ENCODE measurements around the gene INTS2. TPM values are rescaled to one million over a fixed set of nuclear protein-coding genes. Genes with fewer than 3 reads are reported as not detected.

INTS2 gene
- total and polyA plus RNA-seq, 10 donors, result 2.1 to 20.0 (median 15.3) TPM

GRCh38 chr17:61848247-61848646 is 79.5 kb downstream of the INTS2 start:
- H3K36me3 ChIP-seq, result peaks cover 0 to 9% (median 0%) of the 10 kb centered on the region in 6 donors
- intact Hi-C loops (cut with DNase I; ENCODE audit: low total_unique reads), result no loop called here
- no peaks in the 10 kb centered on the region for H3K27me3 ChIP-seq (replicated peaks in 1 of 7)
- H3K4me1 ChIP-seq, result no peaks in the 10 kb centered on the region
- TF ChIP-seq POLR2AphosphoS5 (IDR thresholded peaks at IDR 0.05) (no peak), POLR2A (IDR thresholded peaks at IDR 0.05) (no peak), CTCF (IDR thresholded peaks at IDR 0.05 in 8 of 11, conservative IDR thresholded peaks at IDR 0.05 in 3 of 11) (no peak)
- H3K9me3 ChIP-seq, result no peaks in the 10 kb centered on the region
- no peak overlapping the region for H3K27ac ChIP-seq
- H3K4me3 ChIP-seq, result no peak overlapping the region
- WGBS, 5 donors, result 92 to 100% (median 97%) methylated on average over 2 of the region's 2 CpGs
- DNase-seq, result no peak

GRCh38 chr17:61847659-61848058 is 80.1 kb downstream of the INTS2 start:
- no peaks in the 10 kb centered on the region for H3K27me3 ChIP-seq (replicated peaks in 1 of 7)
- no peak overlapping the region for H3K4me3 ChIP-seq
- no peaks in the 10 kb centered on the region for H3K4me1 ChIP-seq
- TF ChIP-seq POLR2AphosphoS5 (IDR thresholded peaks at IDR 0.05), result no peak
- no peaks in the 10 kb centered on the region for H3K9me3 ChIP-seq
- H3K36me3 ChIP-seq, result peaks cover 0 to 9% (median 0%) of the 10 kb centered on the region in 6 donors
- no peak overlapping the region for H3K27ac ChIP-seq
- intact Hi-C loops (cut with DNase I; ENCODE audit: low total_unique reads), result no loop called here
- DNase-seq, result no peak
- WGBS, 5 donors, result 94 to 99% (median 96%) methylated on average over 3 of the region's 3 CpGs

- no peak for DNase-seq
- Histone ChIP-seq H3K27ac (no peak overlapping the region), H3K4me3 (no peak overlapping the region), H3K27me3 (replicated peaks in 1 of 7) (no peaks in the 10 kb centered on the region), H3K36me3 (peaks cover 0 to 9% (median 0%) of the 10 kb centered on the region in 6 donors), H3K9me3 (no peaks in the 10 kb centered on the region), H3K4me1 (no peaks in the 10 kb centered on the region)
- TF ChIP-seq POLR2AphosphoS5 (IDR thresholded peaks at IDR 0.05) (no peak), CTCF (IDR thresholded peaks at IDR 0.05 in 8 of 11, conservative IDR thresholded peaks at IDR 0.05 in 3 of 11) (no peak), POLR2A (IDR thresholded peaks at IDR 0.05) (no peak)
- intact Hi-C loops (cut with DNase I; ENCODE audit: low total_unique reads), result no loop called here
- WGBS, 5 donors, result 92 to 97% (median 94%) methylated on average over 3 of the region's 3 CpGs
Measured at GRCh38 chr17:61846761-61847375, 80.9 kb downstream of the INTS2 start.

GRCh38 chr17:61846088-61846487 is 81.7 kb downstream of the INTS2 start:
- Histone ChIP-seq H3K27ac (no peak overlapping the region), H3K27me3 (replicated peaks in 1 of 7) (no peaks in the 10 kb centered on the region), H3K9me3 (no peaks in the 10 kb centered on the region), H3K36me3 (peaks cover 0 to 9% (median 0%) of the 10 kb centered on the region in 6 donors), H3K4me3 (no peak overlapping the region), H3K4me1 (no peaks in the 10 kb centered on the region)
- 97 to 99% (median 98%) methylated on average over 8 of the region's 8 CpGs for WGBS, 5 donors
- DNase-seq, result no peak
- TF ChIP-seq CTCF (IDR thresholded peaks at IDR 0.05 in 8 of 11, conservative IDR thresholded peaks at IDR 0.05 in 3 of 11), result no peak
- no peak for TF ChIP-seq POLR2A (IDR thresholded peaks at IDR 0.05)
- TF ChIP-seq POLR2AphosphoS5 (IDR thresholded peaks at IDR 0.05), result no peak
- intact Hi-C loops (cut with DNase I; ENCODE audit: low total_unique reads), result no loop called here

All from spleen (tissue), 11 donors.